HS-5 (cell line): ENCODE measurements around the gene GOLGA6C.
"Not testable (repeated sequence)": the region's sequence is repeated elsewhere in the genome, so short reads cannot be mapped to it uniquely, and the experiment has no call there.

ENCODE experiments used
- DNase-seq: peaks from one replicate; pipeline ENCODE4 v3.0.0-alpha.2; 2012; ENCODE audit warnings: low read depth

Gene GOLGA6C

GRCh38 chr15:75252285-75252684 lies 5.8 kb upstream of the GOLGA6C start:
- DNase-seq: not testable (repeated sequence)

DNA sequence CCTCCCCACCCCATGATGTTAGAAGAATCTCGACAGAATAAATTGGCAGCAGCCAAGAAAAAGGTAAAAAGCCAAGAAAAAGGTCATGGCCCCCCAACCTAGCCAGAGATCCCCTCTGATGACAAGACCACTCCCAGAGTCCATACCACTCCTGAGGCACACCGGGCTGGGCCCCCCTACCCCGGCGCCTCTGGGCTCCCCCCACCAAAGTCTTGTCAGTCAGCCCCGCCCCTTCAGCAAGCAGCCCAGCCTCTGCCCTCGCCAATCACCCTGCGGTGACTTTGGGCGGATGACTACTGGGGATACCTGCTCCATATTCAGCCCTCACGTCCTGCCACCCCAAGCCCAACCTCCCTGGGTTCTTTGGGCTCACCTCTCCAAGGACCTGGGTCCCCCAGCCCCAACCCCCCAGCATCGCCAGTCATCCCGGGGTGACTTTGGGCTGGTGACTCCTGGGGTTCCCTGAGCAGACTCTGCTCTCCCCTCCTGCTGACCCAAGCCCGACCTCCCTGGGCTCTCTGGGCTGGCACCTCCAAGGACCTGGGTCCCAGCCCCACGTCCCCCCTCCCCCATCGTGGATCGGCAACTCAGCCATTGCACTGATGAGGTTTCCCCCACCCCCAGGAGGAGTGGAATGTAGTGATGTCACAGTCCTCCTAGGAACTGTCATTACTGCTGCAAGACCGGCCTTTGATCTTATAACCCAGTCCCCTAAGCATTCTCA lies 648 bp downstream of the GOLGA6C start:
- not testable (repeated sequence) for DNase-seq

GRCh38 chr15:75259873-75260272 lies 1.7 kb downstream of the GOLGA6C start:
- not testable (repeated sequence) for DNase-seq

- not testable (repeated sequence) for DNase-seq
Measured at GRCh38 chr15:75273751-75274359, 15.7 kb downstream of the GOLGA6C start.

DNA sequence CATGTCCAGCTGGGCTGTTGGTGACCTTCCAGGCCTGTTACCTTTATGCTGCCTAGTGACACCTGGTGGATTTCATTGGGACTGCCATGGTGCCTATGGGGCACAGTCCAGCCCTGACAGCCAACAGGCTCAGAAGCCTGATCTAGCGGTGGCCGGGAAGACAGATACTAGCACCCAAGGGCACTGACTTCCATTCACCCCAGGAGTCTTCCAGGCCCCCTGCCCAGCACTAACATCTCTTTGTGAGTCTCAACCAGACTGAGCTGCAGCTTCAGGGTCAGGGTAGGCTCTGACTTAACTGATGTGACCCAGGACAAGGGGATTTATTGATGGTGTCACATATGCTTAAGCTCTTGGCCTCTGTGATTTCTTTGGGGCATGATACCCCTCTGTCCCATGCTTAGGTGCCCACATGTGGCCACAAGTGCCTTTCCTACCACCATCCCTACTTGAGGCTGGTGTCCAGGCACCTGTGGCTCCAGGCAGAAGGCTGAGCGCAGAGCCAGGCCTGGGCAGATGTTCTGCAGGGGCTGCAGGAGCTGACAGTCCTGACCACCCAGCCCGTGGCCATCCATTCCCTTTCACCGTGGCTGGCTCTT lies 16.5 kb downstream of the GOLGA6C start:
- not testable (repeated sequence) for DNase-seq

- DNase-seq: not testable (repeated sequence)
Measured at GRCh38 chr15:75275617-75276016, 17.5 kb downstream of the GOLGA6C start.

GRCh38 chr15:75278497-75278896 lies 20.4 kb downstream of the GOLGA6C start:
- DNase-seq: not testable (repeated sequence)

GRCh38 chr15:75282572-75282971 lies 24.4 kb downstream of the GOLGA6C start, which contains the start of gene GOLGA6D:
Gene GOLGA6D (plus strand): TSS chr15:75282835. CDS start chr15:75282876, 41 bp downstream.
- DNase-seq: not testable (repeated sequence)

GRCh38 chr15:75284152-75284551 lies 26.0 kb downstream of the GOLGA6C start:
- not testable (repeated sequence) for DNase-seq

GRCh38 chr15:75293660-75294059 lies 35.5 kb downstream of the GOLGA6C start:
- not testable (repeated sequence) for DNase-seq

DNA sequence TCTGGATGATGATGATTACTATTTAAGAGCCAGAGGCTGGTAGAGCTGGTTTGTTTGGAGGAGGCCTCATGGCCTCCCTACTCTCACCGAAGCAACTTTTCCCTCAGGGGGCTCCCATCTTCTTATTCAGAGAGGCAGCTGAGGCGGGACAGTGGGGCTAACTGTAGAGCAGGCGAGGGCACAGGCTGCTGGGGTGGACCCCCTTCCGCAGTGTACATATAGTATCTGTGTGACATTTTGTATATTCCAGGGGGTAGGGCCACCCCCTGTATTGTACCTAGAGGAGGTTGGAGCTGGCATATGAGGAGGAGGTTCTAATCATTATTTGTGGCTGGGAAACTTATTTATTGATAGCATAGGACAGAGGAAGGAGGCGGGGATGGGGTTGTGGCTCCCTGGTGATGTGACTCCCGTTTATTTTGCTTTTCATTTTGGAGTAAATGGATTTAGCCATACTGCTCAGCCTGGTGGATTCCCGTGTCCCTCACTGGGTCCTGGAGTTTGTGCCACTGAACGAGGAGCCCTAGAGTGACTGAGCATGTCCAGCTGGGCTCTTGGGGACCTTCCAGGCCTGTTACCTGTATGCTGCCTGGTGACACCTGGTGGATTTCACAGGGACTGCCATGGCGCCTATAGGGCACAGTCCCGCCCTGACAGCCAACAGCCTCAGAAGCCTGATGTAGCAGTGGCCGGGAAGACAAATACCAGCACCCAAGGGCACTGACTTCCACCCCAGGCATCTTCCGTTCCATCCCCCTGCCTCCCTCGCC lies 40.6 kb downstream of the GOLGA6C start:
- DNase-seq: not testable (repeated sequence)

DNA sequence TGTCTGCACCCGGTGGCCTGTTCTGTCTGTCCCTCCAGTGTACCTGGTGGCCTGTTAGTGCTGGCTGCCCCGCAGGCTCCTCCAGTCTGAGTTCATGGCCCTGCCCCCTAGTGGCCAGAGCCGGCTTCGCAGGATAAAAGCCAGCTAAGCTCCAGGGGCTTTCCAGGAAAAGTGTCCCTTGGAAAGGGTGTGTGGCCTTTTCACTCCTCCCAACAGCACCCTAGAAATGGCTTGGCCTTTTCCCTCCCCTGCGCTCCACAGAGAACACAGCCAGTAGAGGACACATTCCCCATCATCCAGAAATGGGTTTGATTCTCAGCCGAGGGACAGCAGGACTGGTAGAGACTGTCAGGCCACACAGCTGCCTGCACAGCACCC lies 41.2 kb downstream of the GOLGA6C start:
- not testable (repeated sequence) for DNase-seq

DNA sequence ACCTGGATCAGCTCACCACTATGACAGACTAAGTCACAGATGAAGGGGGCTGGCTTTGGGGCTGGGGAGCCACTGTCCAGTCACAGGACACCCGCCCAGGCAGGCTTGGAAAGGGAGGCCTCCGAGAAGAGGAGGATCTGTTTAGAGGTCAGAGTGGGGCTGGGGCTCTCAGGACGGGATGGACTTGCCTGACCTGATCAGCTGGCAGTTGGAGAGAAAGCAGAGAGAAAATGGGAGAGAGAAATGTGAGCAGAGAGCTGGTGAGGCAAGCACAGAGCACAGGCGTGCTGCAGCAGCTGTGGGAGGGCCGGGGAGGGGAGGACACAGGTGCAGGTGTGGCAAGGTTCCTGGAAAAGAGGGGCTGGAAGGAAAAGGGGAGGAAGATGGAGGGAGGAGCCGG lies 41.9 kb downstream of the GOLGA6C start:
- not testable (repeated sequence) for DNase-seq

DNA sequence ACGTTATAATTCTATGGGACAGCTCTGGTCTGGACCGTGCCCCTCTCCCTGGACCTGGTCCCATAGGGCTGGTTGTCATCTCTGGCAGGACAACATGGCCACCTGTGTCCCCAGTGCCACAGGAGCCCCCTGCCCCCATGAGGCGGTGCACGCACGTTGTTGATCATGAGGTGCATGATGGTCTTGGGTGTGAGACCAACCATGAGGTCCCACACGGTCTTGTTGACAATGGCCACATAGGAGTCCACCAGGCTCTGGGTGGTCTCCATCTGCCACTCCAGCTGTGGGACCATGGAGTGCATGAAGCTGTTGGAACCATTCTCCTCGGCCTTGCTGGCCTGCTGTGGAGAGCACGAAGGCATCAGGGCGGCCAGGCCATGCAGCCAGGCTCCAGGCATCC lies 44.2 kb downstream of the GOLGA6C start:
- no peak for DNase-seq

- DNase-seq: not testable (repeated sequence)
Measured at GRCh38 chr15:75302753-75303152, 44.6 kb downstream of the GOLGA6C start.

- DNase-seq: no peak
Measured at GRCh38 chr15:75306188-75306587, 48.1 kb downstream of the GOLGA6C start.

DNA sequence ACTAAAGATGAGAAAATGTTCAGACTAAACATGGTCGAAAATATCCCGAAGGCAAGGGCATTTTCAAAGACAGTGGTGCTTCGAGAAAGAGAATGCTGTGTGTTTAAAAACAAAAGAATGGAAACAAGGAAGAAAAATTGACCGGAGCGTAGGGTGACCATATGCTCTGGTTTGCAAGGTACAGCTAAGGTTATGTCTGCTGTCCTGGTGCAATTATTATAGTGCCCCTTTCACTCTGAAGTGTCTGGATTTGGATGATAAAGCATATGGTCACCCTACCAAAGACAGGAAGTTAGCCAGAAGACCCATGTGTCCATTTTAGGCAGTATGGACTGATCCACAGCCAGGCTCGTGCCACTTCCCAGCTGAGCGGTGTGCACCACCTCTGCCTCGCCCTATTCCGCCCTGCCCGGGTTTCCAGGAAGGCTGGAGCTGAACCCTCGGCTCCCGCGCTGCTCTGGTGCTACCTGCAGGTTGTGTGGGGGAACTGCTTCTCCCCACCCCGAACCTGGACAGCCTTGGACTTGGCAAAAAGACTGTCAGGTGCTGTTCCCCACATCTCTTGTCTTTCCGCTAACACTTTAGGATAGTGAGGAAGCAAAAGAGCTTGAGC lies 49.8 kb downstream of the GOLGA6C start:
- DNase-seq: no peak

DNA sequence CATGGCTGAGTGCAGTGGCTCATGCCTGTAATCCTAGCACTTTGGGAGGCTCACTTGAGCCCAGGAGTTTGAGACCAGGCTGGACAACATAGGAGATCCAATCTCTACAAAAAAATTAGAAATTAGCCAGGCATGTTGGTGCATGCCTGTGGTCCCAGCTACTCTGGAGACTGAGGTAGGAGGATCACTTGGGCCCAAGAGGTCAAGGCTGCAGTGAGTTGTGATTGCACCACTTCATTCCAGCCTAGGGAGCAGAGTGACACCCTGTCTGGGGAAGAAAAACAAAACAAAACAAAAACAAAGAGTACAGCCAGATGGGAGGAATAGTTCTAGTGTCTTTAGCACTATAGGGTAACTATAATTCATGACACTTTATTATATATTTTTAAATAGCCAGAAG lies 51.6 kb downstream of the GOLGA6C start:
- DNase-seq: no peak

- DNase-seq: not testable (repeated sequence)
Measured at GRCh38 chr15:75312548-75312947, 54.4 kb downstream of the GOLGA6C start.

- DNase-seq: no peak
Measured at GRCh38 chr15:75313116-75313845, 55.1 kb downstream of the GOLGA6C start.
